Stomach smooth muscle (tissue), 2 donors: Measurements from ENCODE around the gene RAD51B.

Source experiments
- H3K27ac ChIP-seq: one replicate; pipeline ENCODE4 v1.7.0; 2013; ENCODE audit warnings: mild to moderate bottlenecking, low read length, inconsistent platforms
- H3K27me3 ChIP-seq, 2 donors: one replicate each; pipeline ENCODE4 v1.7.0; 2013; ENCODE audit warnings: low read length in 2 of 2; ENCODE audit not compliant: insufficient read depth in 2 of 2, control insufficient read depth in 1 of 2
- H3K36me3 ChIP-seq, 2 donors: one replicate each; pipeline ENCODE4 v1.7.0; 2013; ENCODE audit warnings: low read length in 2 of 2; ENCODE audit not compliant: control insufficient read depth in 2 of 2, insufficient read depth in 2 of 2
- H3K4me1 ChIP-seq: one replicate; pipeline ENCODE4 v1.7.0; 2013; ENCODE audit warnings: low read length; ENCODE audit not compliant: control insufficient read depth, insufficient read depth
- H3K4me3 ChIP-seq, 2 donors: one replicate each; pipeline ENCODE4 v1.7.0; 2013; ENCODE audit warnings: low read length in 2 of 2
- H3K9ac ChIP-seq, 2 donors: one replicate each; pipeline ENCODE4 v1.7.0; 2013; ENCODE audit warnings: low read length in 2 of 2, mild to moderate bottlenecking in 1 of 2
- H3K9me3 ChIP-seq, 2 donors: one replicate each; pipeline ENCODE4 v1.7.0; 2013; ENCODE audit warnings: low read length in 2 of 2; ENCODE audit not compliant: control insufficient read depth in 2 of 2
- donor health status: healthy.
- donor health status: Pancreatic carcinoma.

Gene RAD51B

DNA sequence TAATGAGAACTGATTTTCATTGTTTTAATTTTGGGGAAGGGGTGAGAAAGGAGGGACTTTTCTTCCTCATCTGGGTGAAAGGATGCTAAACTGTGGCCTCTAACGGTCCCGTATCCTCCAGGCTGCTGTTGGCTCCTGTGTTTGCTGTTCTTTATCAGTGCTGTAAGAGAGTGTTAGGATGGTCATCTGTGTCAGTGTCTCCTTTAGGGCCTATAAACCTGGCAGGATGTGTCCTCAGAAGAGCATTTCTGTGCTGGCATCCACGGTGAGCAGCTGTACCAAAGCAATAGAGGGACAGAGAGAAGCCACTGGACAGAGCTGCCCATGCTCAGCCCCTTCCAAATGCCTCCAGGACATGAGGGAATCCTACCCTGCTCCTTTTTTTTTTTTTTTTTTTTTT lies 720.2 kb downstream of the RAD51B start:
- H3K4me1 ChIP-seq: peaks cover 35% of the 10 kb centered on the region
- H3K9me3 ChIP-seq: no peaks in the 10 kb centered on the region
- H3K36me3 ChIP-seq: no peaks in the 10 kb centered on the region
- no peak overlapping the region for H3K4me3 ChIP-seq
- H3K9ac ChIP-seq: no peak overlapping the region
- H3K27me3 ChIP-seq: no peaks in the 10 kb centered on the region
- H3K27ac ChIP-seq: no peak overlapping the region

DNA sequence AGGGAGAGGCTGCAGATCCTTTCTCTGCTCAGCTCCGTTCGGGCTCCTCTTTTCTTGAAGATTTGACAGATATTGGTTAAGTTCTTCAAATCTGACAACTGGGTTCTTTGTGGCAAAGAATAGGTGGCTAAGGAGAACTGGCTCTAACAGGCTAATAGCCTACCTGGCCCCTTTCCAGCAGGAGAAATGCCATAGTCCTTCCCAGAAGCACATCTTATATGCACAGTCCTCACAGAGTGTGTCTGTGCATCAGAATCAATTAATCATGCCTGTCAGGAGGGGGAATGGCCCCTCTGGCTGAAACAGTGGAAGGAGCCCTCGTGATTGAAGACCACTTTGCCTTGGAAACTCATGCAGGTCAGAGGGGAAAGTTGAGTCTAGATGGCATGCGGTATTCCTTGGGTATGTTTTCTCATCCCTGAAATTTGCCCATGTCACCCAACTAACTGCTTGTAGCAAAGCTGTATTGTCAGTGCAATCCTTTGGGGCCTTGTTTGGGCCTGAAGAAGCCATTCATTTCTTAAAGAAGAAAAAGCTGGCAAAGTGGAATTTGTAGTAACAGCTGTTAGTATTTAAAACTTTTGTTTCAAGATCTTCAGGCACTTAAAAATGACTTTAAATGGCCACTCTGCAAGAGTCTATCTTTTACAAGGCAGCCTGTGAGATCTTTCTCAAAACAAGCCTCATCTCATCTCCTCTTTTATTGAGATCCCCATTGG lies 721.8 kb downstream of the RAD51B start:
- H3K9me3 ChIP-seq: no peaks in the 10 kb centered on the region
- H3K27ac ChIP-seq: peak overlapping the region; percentile 73
- no peaks in the 10 kb centered on the region for H3K36me3 ChIP-seq
- peak overlapping the region in 1 of 2 donors; percentile 17 for H3K9ac ChIP-seq
- no peaks in the 10 kb centered on the region for H3K27me3 ChIP-seq
- H3K4me3 ChIP-seq: peak overlapping the region in 1 of 2 donors; percentile 8
- peaks cover 44% of the 10 kb centered on the region for H3K4me1 ChIP-seq

DNA sequence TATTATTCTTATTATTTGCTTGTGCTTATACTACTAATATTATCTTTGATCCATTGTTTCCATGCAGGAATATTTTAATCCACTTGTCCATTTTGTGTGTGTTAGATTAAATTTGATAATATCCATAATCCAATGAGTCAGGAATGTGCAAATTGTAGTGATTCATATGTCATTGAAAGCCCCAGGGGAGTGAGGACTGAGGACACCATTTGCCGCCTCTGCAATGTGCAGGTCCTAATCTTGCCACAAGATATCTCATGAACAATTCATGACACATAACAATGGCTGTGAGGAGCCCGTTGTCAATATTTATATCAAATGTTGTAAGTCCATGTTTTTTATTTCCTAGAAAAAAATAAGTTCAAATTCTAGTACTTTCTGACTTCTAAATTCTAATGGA lies 722.8 kb downstream of the RAD51B start:
- Histone ChIP-seq H3K27me3 (no peaks in the 10 kb centered on the region), H3K9me3 (no peaks in the 10 kb centered on the region), H3K4me3 (no peak overlapping the region), H3K9ac (no peak overlapping the region), H3K27ac (no peak overlapping the region), H3K4me1 (peaks cover 53% of the 10 kb centered on the region), H3K36me3 (no peaks in the 10 kb centered on the region)

GRCh38 chr14:68543516-68543915 lies 723.9 kb downstream of the RAD51B start:
- Histone ChIP-seq H3K36me3 (no peaks in the 10 kb centered on the region), H3K4me1 (peaks cover 62% of the 10 kb centered on the region), H3K9me3 (no peaks in the 10 kb centered on the region), H3K4me3 (no peak overlapping the region), H3K27ac (peak overlapping the region; percentile 99), H3K9ac (no peak overlapping the region), H3K27me3 (no peaks in the 10 kb centered on the region)

DNA sequence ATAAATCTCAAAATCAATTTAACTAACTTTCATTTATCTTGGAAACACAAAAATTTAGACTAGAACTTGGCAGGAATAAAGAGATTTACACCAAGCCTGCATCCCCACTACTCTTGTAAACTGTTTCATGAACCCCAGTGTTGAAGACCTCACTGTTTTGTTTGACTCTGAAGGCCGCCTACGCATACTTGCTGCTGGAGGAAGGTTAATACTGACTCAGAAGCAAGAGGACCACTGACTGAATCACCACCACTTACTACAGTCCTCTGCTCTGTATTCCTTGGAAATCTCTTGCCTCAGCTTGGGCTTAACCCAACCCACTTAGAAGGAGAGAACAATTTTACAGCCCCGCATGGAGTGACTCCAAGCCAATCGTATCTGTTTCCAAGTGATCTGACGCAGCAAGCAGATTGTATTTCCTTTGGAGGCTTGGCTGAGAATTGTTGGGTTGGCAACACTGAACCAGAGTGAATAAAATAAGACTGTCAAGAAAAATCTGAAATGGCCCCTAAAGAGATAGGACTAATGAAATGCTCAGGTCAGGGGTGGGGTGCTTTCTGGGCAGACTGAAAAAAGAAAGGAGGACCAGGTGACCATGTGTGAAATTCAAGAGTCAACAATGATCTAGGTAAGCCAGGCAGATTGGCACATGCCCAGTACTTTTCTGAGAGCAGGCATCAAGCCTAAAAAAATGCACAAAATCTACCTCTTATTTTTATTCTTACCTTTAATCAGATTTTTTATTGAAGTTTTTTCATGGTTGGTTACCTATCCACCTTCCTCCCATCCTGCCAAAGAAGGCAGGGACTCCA lies 724.7 kb downstream of the RAD51B start:
- no peaks in the 10 kb centered on the region for H3K27me3 ChIP-seq
- H3K4me1 ChIP-seq: peaks cover 66% of the 10 kb centered on the region
- no peaks in the 10 kb centered on the region for H3K9me3 ChIP-seq
- no peaks in the 10 kb centered on the region for H3K36me3 ChIP-seq
- peak overlapping the region; percentile 36 to 42 for H3K9ac ChIP-seq
- no peak overlapping the region for H3K4me3 ChIP-seq
- H3K27ac ChIP-seq: peak overlapping the region; percentile 99

- Histone ChIP-seq H3K4me3 (peak overlapping the region; percentile 12 to 22), H3K27ac (peak overlapping the region; percentile 99), H3K4me1 (peaks cover 74% of the 10 kb centered on the region), H3K9me3 (no peaks in the 10 kb centered on the region), H3K36me3 (no peaks in the 10 kb centered on the region), H3K9ac (peak overlapping the region; percentile 80 to 84), H3K27me3 (no peaks in the 10 kb centered on the region)
Observed at GRCh38 chr14:68546839-68547238, 727.3 kb downstream of the RAD51B start.

DNA sequence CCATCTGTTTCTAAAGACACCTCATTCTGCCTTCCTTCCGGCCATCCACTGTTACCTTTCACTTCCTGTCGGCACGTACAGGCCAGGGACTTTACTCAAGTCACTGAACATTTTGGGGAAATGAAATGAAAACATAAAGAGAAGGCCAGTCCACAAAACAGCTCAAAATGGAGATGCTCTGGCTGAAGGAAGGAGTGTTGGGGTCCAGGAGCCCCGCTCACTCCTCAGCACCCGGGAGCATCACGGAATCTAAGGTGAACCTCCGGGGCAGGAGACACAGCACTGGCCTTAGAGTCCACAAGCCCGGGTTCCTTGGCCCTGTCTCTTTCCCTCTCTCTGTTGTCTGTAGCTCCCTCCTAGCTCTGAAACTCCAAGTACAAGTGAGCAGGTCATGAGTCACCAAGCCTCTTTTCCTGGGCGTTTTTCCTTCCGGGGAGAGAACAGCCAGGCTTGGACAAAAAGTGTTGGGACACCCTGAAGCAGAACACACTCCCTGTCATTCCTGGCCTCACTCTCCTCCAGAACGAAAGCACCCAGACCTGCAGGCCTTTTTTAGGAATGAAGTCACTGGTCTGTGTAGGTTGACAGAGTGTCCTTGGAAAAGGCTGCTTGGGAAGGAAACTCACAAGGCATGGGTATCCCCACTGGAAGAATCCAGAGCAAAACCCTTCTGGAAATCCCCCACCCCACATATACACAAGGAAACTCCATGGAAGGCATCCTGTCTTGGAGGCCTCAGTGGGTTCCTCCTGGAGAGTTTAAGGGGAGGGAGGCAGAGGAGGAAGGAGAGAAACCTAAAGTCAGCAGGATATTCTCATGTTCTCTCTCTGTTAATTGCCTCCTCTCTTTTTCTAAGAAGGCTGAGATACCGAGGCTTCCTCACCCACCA lies 728.0 kb downstream of the RAD51B start:
- Histone ChIP-seq H3K27ac (peak overlapping the region; percentile 99), H3K9ac (peak overlapping the region; percentile 86 to 90), H3K4me3 (peak overlapping the region; percentile 25 to 40), H3K36me3 (no peaks in the 10 kb centered on the region), H3K27me3 (no peaks in the 10 kb centered on the region), H3K4me1 (peaks cover 77% of the 10 kb centered on the region), H3K9me3 (no peaks in the 10 kb centered on the region)

GRCh38 chr14:68548194-68549076 lies 728.9 kb downstream of the RAD51B start:
- no peaks in the 10 kb centered on the region for H3K27me3 ChIP-seq
- H3K9me3 ChIP-seq: no peaks in the 10 kb centered on the region
- peak overlapping the region; percentile 86 to 90 for H3K9ac ChIP-seq
- peaks cover 76% of the 10 kb centered on the region for H3K4me1 ChIP-seq
- H3K27ac ChIP-seq: peak overlapping the region; percentile 99
- peak overlapping the region; percentile 25 to 40 for H3K4me3 ChIP-seq
- H3K36me3 ChIP-seq: no peaks in the 10 kb centered on the region

GRCh38 chr14:68550338-68550715 lies 730.7 kb downstream of the RAD51B start:
- H3K27ac ChIP-seq: peak overlapping the region; percentile 99
- H3K9ac ChIP-seq: peak overlapping the region; percentile 14 to 78
- H3K27me3 ChIP-seq: no peaks in the 10 kb centered on the region
- H3K36me3 ChIP-seq: no peaks in the 10 kb centered on the region
- H3K4me1 ChIP-seq: peaks cover 74% of the 10 kb centered on the region
- no peaks in the 10 kb centered on the region for H3K9me3 ChIP-seq
- no peak overlapping the region for H3K4me3 ChIP-seq
